BE2C (cell line): Measurements from ENCODE around the gene MALRD1.

Experiments
- DNase-seq: peaks from one replicate; pipeline ENCODE4 v3.0.0-alpha.2; 2020
- H3K27me3 ChIP-seq: fragments of 250-450 bp; sonication (Bioruptor Pico); 2 replicates; pipeline ENCODE4 v1.5.1; 2020; ENCODE audit warnings: mild to moderate bottlenecking
- H3K36me3 ChIP-seq: fragments of 250-450 bp; sonication (Bioruptor Pico); 2 replicates; pipeline ENCODE4 v1.5.1; 2020; ENCODE audit warnings: mild to moderate bottlenecking
- H3K4me1 ChIP-seq: fragments of 250-450 bp; sonication (Bioruptor Pico); 2 replicates; pipeline ENCODE4 v1.5.1; 2020
- H3K4me3 ChIP-seq: 2 replicates; pipeline ENCODE4 v1.5.1; 2011; ENCODE audit warnings: low read depth, low read length
- H3K9me3 ChIP-seq: fragments of 250-450 bp; sonication (Bioruptor Pico); 2 replicates; pipeline ENCODE4 v1.5.1; 2020
- TF ChIP-seq, protein P1 (sequence below): IDR thresholded peaks from 2 replicates; pipeline ENCODE4 v1.5.1; 2012; ENCODE audit warnings: mild to moderate bottlenecking, low read depth, low read length

MALRD1 gene

DNA sequence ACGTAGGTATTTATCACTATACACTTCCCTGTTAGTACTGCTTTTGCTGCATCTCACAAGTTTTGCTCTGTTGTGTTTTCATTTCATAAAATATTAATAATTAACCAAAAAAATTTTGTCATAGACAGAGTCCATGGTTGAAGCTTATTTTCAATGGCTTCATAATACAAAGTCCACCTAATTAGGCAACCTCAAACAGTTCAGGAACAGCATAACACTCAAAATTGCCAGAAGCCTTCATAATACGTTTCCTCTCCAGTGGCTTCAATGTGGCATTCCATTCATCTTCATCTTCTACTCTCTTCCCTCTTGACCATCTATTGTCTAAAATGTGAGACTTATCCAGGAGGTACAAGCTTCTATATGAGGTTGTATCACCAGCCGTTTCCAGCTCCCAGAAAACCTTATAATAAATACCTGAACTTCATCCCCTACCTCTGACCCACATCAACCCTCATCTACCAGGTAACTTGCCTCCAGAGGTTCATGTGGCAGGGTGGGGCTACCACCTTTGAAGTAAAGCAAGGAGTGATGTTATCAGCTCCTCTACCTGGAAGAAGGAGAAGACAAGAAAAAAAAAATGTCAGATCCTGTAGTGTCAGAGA lies 337.3 kb downstream of the MALRD1 start:
- H3K4me3 ChIP-seq = no peak overlapping the region
- no peaks in the 10 kb centered on the region for H3K27me3 ChIP-seq
- H3K4me1 ChIP-seq = no peaks in the 10 kb centered on the region
- no peaks in the 10 kb centered on the region for H3K9me3 ChIP-seq
- DNase-seq = no peak
- TF ChIP-seq, protein P1, sequence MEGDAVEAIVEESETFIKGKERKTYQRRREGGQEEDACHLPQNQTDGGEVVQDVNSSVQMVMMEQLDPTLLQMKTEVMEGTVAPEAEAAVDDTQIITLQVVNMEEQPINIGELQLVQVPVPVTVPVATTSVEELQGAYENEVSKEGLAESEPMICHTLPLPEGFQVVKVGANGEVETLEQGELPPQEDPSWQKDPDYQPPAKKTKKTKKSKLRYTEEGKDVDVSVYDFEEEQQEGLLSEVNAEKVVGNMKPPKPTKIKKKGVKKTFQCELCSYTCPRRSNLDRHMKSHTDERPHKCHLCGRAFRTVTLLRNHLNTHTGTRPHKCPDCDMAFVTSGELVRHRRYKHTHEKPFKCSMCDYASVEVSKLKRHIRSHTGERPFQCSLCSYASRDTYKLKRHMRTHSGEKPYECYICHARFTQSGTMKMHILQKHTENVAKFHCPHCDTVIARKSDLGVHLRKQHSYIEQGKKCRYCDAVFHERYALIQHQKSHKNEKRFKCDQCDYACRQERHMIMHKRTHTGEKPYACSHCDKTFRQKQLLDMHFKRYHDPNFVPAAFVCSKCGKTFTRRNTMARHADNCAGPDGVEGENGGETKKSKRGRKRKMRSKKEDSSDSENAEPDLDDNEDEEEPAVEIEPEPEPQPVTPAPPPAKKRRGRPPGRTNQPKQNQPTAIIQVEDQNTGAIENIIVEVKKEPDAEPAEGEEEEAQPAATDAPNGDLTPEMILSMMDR = no peak
- H3K36me3 ChIP-seq = no peaks in the 10 kb centered on the region

DNA sequence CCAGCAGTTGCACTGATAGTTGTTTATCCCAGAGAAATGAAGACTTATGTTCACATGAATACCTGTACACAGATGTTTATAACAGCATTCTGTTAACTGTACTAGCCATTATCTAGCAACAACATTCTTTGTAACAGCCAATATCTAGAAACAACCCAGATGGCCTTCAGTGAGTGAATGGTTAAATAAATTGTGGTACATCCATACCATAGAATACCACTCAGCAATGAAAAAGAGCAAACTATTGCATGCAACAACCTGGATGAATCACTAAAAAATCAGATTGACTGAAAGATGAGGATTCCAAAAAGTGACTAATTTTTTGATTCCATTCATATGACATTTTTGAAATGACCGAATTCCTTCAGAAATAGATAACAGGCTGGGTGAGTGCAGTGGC lies 360.3 kb downstream of the MALRD1 start:
- Histone ChIP-seq H3K4me1 (no peaks in the 10 kb centered on the region), H3K27me3 (no peaks in the 10 kb centered on the region), H3K4me3 (no peak overlapping the region), H3K36me3 (no peaks in the 10 kb centered on the region), H3K9me3 (no peaks in the 10 kb centered on the region)
- TF ChIP-seq, protein P1 = no peak
- DNase-seq = no peak

DNA sequence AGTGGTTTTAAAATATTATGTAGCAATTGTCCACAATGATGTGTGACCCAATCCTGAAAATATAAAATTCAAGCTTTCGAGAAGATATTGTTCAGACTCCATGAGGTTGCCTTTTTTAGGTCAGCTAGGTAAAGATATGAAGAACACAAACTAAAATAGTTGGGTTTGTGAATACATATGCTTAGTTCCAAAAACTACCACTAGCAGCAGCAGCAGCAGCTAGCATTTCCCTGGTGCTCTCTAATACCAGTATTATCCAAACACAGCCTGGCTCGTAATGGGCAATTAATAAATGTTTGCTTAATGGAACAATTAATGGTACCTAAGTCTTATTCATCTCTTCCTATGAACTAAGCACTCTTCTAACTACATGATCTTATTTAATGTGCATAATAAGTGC lies 362.5 kb downstream of the MALRD1 start:
- DNase-seq = no peak
- no peaks in the 10 kb centered on the region for H3K36me3 ChIP-seq
- no peaks in the 10 kb centered on the region for H3K4me1 ChIP-seq
- H3K4me3 ChIP-seq = no peak overlapping the region
- TF ChIP-seq, protein P1 = no peak
- no peaks in the 10 kb centered on the region for H3K27me3 ChIP-seq
- H3K9me3 ChIP-seq = no peaks in the 10 kb centered on the region

DNA sequence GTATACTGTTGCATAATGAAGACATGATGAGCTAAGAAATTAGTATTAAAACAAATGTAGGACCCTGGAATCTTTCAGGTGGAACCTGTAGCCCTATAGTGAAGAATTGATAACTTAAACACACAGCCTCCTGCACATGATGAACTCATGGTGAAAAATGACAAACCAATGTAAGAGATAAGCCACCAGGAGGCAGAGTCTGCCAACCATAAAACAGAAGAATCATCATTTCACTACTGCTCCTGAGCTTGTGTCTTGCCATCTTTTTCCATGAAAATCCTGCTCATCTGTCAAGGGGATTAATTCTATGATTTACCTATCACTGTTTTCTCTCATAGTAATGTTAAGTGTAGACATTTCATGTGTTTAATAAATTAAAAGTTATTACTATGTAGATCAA lies 363.9 kb downstream of the MALRD1 start:
- Histone ChIP-seq H3K36me3 (no peaks in the 10 kb centered on the region), H3K4me3 (no peak overlapping the region), H3K4me1 (no peaks in the 10 kb centered on the region), H3K9me3 (no peaks in the 10 kb centered on the region), H3K27me3 (no peaks in the 10 kb centered on the region)
- TF ChIP-seq, protein P1 = peak; percentile 50
- peak; percentile 9 for DNase-seq

DNA sequence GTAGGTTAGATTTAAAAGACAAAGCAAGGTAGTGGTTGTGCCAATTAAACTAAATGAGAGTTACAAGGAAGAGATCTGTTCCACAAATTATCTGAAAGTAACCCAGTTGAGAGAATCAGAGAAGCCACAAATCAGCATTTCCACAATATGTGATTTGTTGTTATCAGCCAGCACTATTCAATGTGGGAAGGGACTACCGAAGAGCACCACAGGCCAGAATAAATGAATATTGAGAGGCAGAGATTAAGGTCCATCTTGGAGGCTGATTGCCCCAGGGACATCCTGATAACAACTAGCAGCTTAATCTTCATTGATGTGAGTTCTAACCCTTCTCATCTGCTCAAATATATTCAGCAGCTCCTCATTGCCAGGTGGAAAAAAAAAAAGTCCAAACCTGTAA lies 367.6 kb downstream of the MALRD1 start:
- H3K4me3 ChIP-seq = no peak overlapping the region
- TF ChIP-seq, protein P1 = no peak
- no peaks in the 10 kb centered on the region for H3K36me3 ChIP-seq
- no peak for DNase-seq
- H3K9me3 ChIP-seq = no peaks in the 10 kb centered on the region
- no peaks in the 10 kb centered on the region for H3K4me1 ChIP-seq
- H3K27me3 ChIP-seq = no peaks in the 10 kb centered on the region

DNA sequence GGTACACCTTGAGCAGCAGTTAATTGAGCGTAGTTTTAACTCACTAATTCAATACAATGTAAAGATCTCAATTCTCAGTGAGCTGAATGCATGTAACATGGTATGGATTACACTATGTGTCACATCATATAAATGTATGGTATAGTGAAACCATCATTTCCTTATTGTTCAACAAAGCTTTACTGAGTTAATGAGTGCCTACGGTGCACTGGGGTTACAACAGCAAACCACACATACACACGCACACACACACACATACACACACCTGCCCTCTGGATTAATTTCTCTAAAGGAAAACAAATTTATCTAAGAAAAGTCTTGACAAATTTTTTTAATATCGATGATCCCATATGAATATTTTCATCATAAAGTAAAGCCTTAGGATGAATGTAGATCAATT lies 369.1 kb downstream of the MALRD1 start:
- Histone ChIP-seq H3K36me3 (no peaks in the 10 kb centered on the region), H3K4me1 (no peaks in the 10 kb centered on the region), H3K9me3 (no peaks in the 10 kb centered on the region), H3K4me3 (no peak overlapping the region), H3K27me3 (no peaks in the 10 kb centered on the region)
- DNase-seq = no peak
- TF ChIP-seq, protein P1 = no peak
